HG03520 (cell line): ENCODE data around the gene RPUSD1.

Source experiments
- ATAC-seq: cut with Tn5 transposase; IDR thresholded peaks from one replicate; pipeline ENCODE4 v1.9.1; 2021; ENCODE audit warnings: mild to moderate bottlenecking, moderate library complexity; ENCODE audit not compliant: unreplicated experiment

RPUSD1 gene

GRCh38 chr16:819336-820043 is 31.3 kb upstream of the RPUSD1 start:
- ATAC-seq, result no peak

GRCh38 chr16:818592-818991 is 30.4 kb upstream of the RPUSD1 start:
- no peak for ATAC-seq

GRCh38 chr16:818132-818531 is 30.0 kb upstream of the RPUSD1 start:
- no peak for ATAC-seq

GRCh38 chr16:817001-817906 is 29.1 kb upstream of the RPUSD1 start:
- ATAC-seq, result no peak

GRCh38 chr16:815861-816260 is 27.7 kb upstream of the RPUSD1 start:
- no peak for ATAC-seq

GRCh38 chr16:814974-815373 is 26.8 kb upstream of the RPUSD1 start:
- no peak for ATAC-seq

- no peak for ATAC-seq
These were observed 25.8 kb upstream of the RPUSD1 start for GRCh38 chr16:813916-814412.

GRCh38 chr16:813204-813915 is 25.2 kb upstream of the RPUSD1 start:
- ATAC-seq, result no peak

- ATAC-seq, result no peak
These were observed 19.9 kb upstream of the RPUSD1 start for GRCh38 chr16:808085-808386.

GRCh38 chr16:807347-808084 is 19.3 kb upstream of the RPUSD1 start:
- ATAC-seq, result peak; percentile 81

GRCh38 chr16:805474-805873 is 17.3 kb upstream of the RPUSD1 start:
- no peak for ATAC-seq

GRCh38 chr16:804193-805048 is 16.2 kb upstream of the RPUSD1 start:
- no peak for ATAC-seq

GRCh38 chr16:803754-804080 is 15.5 kb upstream of the RPUSD1 start:
- no peak for ATAC-seq

GRCh38 chr16:802914-803753 is 15.0 kb upstream of the RPUSD1 start:
- no peak for ATAC-seq

GRCh38 chr16:802461-802860 is 14.3 kb upstream of the RPUSD1 start:
- ATAC-seq, result no peak

- no peak for ATAC-seq
These were observed 13.6 kb upstream of the RPUSD1 start for GRCh38 chr16:801584-802363.

- no peak for ATAC-seq
These were observed 12.8 kb upstream of the RPUSD1 start for GRCh38 chr16:800834-801511.
